ENCODE results near the gene MST1.
"Not testable (repeated sequence)": the region's sequence is repeated elsewhere in the genome, so short reads cannot be mapped to it uniquely, and the experiment has no call there.

MST1 gene

DNA sequence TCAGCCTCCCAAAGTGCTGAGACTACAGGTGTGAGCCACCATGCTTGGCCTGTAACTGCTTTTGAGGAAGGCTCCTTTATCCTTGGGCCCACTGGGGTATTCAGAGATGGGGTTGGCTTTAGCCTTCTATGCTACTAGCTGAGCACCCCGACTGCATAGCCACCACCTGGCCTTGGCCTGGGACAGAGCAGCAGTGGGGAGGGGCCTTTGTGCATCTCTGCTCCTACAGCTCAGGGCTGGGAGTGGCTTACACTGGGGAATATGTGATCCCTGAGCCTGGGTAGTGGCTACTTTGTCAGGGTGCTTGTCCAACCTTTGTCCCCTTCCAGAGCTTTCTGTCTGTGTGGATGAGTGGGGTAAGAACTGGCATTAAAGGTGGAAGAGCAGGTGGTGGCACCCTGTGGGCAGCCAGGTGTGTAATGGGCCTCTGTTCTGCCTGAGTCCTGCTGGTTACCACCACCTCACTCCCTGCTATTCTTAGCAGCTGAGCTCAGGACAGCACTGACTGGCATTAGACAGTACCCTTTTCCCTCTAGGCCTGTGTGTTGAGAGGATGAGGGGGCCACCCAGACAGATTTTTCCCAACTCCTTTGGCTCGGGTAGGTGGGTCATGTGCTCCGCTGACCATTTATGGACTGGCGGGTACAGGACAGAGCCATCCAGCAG is 6.2 kb upstream of the MST1 start:
- not testable (repeated sequence) for H3K4me3 ChIP-seq (ENCODE audit: low read length); H3K9ac ChIP-seq (ENCODE audit: low read length); H3K9me3 ChIP-seq (ENCODE audit: control insufficient read depth, low read length); H3K4me1 ChIP-seq (ENCODE audit: control insufficient read depth, insufficient read depth, low read length); DNase-seq (ENCODE audit: low read depth); H3K27me3 ChIP-seq (replicated peaks; ENCODE audit: control insufficient read depth, insufficient read depth, low read length)
- peaks cover 19% of the 10 kb centered on the region for H3K36me3 ChIP-seq (ENCODE audit: control insufficient read depth, insufficient read depth, low read length, severe bottlenecking)

DNA sequence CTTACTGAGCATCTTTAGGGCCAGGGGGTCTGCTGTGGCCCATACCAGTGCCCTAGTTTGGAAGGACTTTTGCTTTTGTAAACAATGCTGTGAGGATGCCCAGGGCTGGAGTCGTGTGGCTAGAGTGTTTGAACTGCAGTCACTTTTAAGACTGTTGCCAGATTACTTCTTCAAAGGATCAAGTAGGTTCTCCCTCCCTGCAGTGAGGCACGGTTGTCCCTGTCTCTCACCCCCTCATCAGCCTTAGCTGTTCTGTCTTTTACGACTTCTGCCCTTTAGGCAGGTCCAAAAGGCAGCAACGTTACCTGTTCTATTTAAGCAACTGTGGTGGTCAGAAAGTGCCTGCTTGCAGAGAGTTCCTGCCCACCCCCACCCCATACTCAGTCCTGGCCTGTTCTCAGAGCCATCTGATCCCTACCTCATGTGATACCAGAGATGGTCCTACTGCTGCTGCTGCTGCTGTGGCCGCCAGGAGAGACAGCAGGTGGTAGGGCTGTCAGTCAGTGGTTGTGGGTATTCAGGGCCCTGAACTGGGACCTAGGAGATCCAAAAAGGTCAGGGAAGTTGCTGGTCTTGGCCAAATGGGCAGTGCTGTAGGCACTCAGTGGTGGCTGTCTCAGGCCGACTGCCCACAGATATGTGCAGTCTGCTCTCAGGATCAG is 5.3 kb upstream of the MST1 start:
- not testable (repeated sequence) for H3K4me3 ChIP-seq (ENCODE audit: low read length); H3K9me3 ChIP-seq (ENCODE audit: control insufficient read depth, low read length); H3K9ac ChIP-seq (ENCODE audit: low read length); H3K27me3 ChIP-seq (replicated peaks; ENCODE audit: control insufficient read depth, insufficient read depth, low read length); H3K4me1 ChIP-seq (ENCODE audit: control insufficient read depth, insufficient read depth, low read length); DNase-seq (ENCODE audit: low read depth)
- peaks cover 19% of the 10 kb centered on the region for H3K36me3 ChIP-seq (ENCODE audit: control insufficient read depth, insufficient read depth, low read length, severe bottlenecking)

DNA sequence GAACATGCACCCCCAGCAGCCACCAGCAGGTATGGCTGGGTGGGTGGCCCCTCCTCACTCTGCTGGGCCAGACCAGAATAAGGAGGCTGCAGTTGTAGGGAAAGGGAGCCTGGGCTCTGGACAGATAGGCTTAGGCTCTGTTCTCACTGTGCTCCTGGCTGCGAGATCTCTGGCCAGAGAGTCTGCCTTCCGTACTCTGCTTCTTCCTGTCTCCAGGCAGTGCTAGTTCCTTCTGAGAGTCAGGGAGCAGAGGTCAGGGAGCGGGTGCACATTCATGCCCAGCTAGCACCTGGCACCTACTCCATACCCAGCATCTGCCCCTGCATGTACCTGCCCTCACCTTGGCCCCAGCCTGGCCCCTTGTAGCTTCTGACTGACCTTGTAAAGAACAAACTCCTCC is 2.2 kb upstream of the MST1 start:
- not testable (repeated sequence) for DNase-seq (ENCODE audit: low read depth); H3K27me3 ChIP-seq (replicated peaks; ENCODE audit: control insufficient read depth, insufficient read depth, low read length); H3K36me3 ChIP-seq (ENCODE audit: control insufficient read depth, insufficient read depth, low read length, severe bottlenecking); H3K9ac ChIP-seq (ENCODE audit: low read length); H3K9me3 ChIP-seq (ENCODE audit: control insufficient read depth, low read length); H3K4me3 ChIP-seq (ENCODE audit: low read length); H3K4me1 ChIP-seq (ENCODE audit: control insufficient read depth, insufficient read depth, low read length)

DNA sequence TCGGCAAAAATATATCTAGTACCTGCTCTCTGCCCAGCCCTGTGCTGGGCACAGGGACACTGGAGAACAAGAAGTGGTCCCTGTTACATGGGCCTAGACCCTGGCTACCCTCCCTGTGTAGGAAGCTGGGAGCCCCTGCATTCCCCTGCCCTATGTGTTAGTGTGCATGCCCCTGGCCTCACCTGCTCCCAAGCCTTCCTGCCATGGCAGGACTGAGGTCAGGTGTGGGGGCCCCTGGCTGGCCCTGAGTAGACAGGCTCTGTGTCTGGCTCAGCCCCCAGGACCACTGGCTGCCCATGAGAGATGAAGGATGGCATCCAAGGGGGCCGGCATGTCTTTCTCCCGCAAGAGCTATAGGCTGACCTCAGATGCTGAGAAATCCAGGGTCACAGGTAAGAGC is 1.6 kb upstream of the MST1 start:
- not testable (repeated sequence) for H3K36me3 ChIP-seq (ENCODE audit: control insufficient read depth, insufficient read depth, low read length, severe bottlenecking); DNase-seq (ENCODE audit: low read depth); H3K27me3 ChIP-seq (replicated peaks; ENCODE audit: control insufficient read depth, insufficient read depth, low read length); H3K9me3 ChIP-seq (ENCODE audit: control insufficient read depth, low read length); H3K4me3 ChIP-seq (ENCODE audit: low read length); H3K4me1 ChIP-seq (ENCODE audit: control insufficient read depth, insufficient read depth, low read length); H3K9ac ChIP-seq (ENCODE audit: low read length)

DNA sequence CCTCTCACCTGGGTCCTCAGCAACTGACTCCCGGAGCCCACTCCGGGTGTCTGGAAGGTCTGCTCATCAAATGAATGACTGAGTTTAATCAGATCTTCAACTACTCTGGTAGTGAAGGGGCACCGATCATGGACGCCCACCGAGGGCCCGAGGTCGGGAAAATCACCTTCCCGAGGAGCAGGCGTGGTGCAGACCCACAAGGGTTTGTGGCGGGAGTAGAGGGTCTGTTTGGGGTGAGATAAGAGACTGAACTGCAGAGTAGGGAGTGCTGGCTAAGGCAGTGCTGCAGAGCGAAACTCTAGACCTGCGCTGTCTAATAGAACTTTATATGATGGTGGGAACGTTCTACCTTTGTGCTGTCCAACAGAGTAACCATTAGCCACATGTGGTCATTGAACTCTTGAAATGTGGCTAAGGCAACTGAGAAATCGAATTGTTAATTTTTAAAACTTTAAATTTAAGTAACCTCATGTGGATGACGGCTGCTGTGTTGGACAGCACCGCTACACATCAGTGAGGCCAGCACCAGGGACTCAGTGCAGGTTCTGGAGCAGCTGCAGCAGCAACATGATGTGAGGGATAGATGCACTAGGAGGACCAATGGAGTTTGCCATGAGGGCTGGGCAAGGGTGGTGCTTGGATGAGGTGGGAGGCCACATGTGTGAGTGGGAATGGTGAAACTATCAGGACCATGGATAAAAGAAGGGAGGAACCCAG is 792 bp upstream of the MST1 start:
- not testable (repeated sequence) for H3K9me3 ChIP-seq (ENCODE audit: control insufficient read depth, low read length); DNase-seq (ENCODE audit: low read depth); H3K36me3 ChIP-seq (ENCODE audit: control insufficient read depth, insufficient read depth, low read length, severe bottlenecking); H3K27me3 ChIP-seq (replicated peaks; ENCODE audit: control insufficient read depth, insufficient read depth, low read length); H3K4me1 ChIP-seq (ENCODE audit: control insufficient read depth, insufficient read depth, low read length)
- Histone ChIP-seq H3K4me3 (ENCODE audit: low read length) (peak overlapping the region; percentile 98), H3K9ac (ENCODE audit: low read length) (peak overlapping the region; percentile 98)

DNA sequence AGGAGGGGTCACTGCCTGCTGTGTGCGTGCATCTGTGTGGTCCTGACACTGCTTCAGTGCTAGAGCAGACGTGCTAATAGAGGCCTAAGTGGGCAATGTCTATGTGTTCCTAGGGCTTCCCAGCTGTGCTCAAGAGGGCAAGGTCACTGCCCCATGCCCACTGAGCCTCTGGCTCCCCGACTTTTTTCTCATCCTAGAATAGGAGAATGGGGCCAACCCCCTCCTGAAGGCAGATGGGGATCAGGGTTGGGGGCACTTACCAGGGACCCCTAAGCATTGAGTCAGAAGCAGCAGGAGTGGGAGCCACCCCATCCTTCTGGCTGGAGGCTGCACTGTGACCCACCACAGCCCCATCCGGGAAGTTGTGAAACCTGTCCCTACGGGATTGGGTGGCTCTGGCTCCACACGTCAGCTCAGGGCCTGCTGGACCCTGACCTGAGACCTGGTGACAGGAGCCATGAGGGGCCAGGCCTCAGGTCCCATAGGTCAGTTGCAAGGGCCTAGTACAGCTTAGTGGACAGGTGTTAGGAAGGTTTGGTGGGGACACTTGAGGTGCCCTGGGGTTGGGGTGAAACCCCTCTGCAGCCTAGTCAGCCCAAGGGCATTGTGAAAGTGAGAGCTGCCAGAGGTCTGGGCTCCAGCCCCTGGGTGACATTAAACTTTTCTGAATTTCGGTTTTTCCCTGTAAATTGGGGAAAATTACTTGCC is 782 bp downstream of the MST1 start:
- Histone ChIP-seq H3K9ac (ENCODE audit: low read length) (peak overlapping the region; percentile 98), H3K4me3 (ENCODE audit: low read length) (peak overlapping the region; percentile 98)
- not testable (repeated sequence) for DNase-seq (ENCODE audit: low read depth); H3K9me3 ChIP-seq (ENCODE audit: control insufficient read depth, low read length); H3K36me3 ChIP-seq (ENCODE audit: control insufficient read depth, insufficient read depth, low read length, severe bottlenecking); H3K4me1 ChIP-seq (ENCODE audit: control insufficient read depth, insufficient read depth, low read length); H3K27me3 ChIP-seq (replicated peaks; ENCODE audit: control insufficient read depth, insufficient read depth, low read length)

DNA sequence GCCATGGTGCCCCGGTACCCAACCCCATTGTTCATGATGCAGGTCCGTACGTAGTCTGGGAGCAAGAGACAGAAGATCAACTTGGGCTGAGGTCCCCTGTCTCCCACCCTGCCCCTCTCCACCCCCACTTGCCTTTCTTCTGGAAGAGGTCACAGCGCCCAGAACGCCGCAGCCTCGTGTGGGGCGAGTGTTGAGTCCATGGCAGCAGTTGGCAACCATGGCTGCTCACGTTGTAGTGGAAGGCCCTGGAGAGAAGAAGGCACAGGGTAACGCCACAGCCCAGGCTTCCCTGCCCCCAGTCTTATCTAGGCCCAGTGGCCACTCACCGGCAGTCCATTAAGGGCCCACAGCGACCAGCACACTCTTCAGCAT is 1.9 kb downstream of the MST1 start:
- H3K9me3 ChIP-seq (ENCODE audit: control insufficient read depth, low read length); H3K9ac ChIP-seq (ENCODE audit: low read length); DNase-seq (ENCODE audit: low read depth); H3K27me3 ChIP-seq (replicated peaks; ENCODE audit: control insufficient read depth, insufficient read depth, low read length); H3K4me3 ChIP-seq (ENCODE audit: low read length); H3K4me1 ChIP-seq (ENCODE audit: control insufficient read depth, insufficient read depth, low read length): not testable (repeated sequence)
- peaks cover 20% of the 10 kb centered on the region for H3K36me3 ChIP-seq (ENCODE audit: control insufficient read depth, insufficient read depth, low read length, severe bottlenecking)

DNA sequence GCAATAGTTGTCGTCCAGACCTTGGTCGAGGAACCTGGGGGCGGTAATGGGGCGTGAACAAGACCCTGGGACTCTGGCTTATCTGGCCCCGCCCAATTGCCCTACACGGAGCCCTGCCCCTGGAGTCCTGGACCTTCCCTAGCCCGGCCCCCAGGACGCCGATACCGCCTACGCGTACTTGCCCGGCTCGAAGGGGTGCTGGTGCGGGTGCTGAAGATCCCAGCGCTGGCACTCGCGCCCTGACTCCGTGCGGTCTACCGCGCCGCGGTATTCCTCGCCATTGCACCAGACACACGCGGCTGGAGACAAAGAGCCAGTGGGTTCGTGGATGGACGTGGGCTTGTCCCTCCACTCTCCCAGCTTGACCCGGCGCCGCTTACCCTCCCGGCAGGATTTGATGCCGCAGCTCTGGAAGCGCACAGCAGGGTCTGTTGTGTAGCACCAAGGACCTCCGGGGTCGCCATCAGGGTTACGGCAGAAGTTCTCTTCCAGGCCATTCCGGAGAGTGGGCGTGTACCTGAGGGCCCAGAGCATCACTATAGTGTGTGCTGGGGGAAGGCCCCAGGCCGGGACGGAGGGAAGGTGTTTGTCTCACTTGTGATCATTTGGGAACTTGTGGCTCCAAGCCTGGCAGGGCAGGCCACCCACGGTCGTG is 2.4 kb downstream of the MST1 start:
- not testable (repeated sequence) for H3K27me3 ChIP-seq (replicated peaks; ENCODE audit: control insufficient read depth, insufficient read depth, low read length); H3K4me1 ChIP-seq (ENCODE audit: control insufficient read depth, insufficient read depth, low read length); H3K9me3 ChIP-seq (ENCODE audit: control insufficient read depth, low read length); H3K9ac ChIP-seq (ENCODE audit: low read length); H3K4me3 ChIP-seq (ENCODE audit: low read length)
- peak; percentile 39 for DNase-seq (ENCODE audit: low read depth)
- peaks cover 25% of the 10 kb centered on the region for H3K36me3 ChIP-seq (ENCODE audit: control insufficient read depth, insufficient read depth, low read length, severe bottlenecking)

DNA sequence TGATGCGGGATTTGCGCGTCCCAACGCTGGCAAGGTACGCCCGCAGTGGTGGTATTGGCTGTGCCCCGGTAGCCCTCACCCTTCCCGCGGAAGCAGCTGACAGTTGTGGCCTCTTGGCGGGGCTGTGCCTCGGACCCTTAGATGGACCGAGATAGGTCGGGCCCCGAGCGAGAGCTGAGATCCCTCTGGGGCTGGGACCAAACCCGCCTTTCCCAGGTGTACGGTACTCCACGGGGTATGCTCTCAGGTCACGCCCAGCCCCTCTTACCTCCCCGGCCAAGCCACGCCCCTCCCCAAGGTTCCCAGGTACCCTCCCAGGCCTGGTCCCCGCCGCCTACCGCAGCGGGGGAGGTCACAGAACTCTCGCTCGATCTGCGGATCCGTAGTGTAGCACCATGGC is 2.9 kb downstream of the MST1 start:
- not testable (repeated sequence) for H3K9me3 ChIP-seq (ENCODE audit: control insufficient read depth, low read length); H3K9ac ChIP-seq (ENCODE audit: low read length); H3K4me3 ChIP-seq (ENCODE audit: low read length); H3K4me1 ChIP-seq (ENCODE audit: control insufficient read depth, insufficient read depth, low read length); DNase-seq (ENCODE audit: low read depth); H3K27me3 ChIP-seq (replicated peaks; ENCODE audit: control insufficient read depth, insufficient read depth, low read length)
- peaks cover 31% of the 10 kb centered on the region for H3K36me3 ChIP-seq (ENCODE audit: control insufficient read depth, insufficient read depth, low read length, severe bottlenecking)

DNA sequence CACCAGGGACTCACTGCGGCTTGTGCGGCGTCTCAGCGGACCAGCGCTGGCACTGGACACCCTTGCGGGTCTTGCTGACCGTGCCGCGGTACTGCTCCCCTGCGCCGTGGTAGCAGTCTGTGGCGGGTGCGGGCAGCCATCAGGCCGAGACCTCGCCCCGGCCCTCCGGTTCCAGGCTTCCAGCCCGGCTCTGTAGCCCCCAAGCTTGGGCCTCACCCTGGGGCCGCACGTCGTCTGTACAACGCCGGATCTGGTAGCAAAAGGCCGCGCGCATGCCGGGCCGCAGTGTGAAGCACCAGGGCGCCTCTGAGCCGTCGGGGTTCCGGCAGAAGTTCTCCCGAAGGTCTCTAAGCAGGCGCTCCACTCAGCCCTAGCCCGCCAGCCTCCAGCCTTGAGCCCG is 3.4 kb downstream of the MST1 start:
- not testable (repeated sequence) for H3K9me3 ChIP-seq (ENCODE audit: control insufficient read depth, low read length); H3K27me3 ChIP-seq (replicated peaks; ENCODE audit: control insufficient read depth, insufficient read depth, low read length); H3K4me1 ChIP-seq (ENCODE audit: control insufficient read depth, insufficient read depth, low read length); DNase-seq (ENCODE audit: low read depth); H3K4me3 ChIP-seq (ENCODE audit: low read length); H3K9ac ChIP-seq (ENCODE audit: low read length)
- peaks cover 36% of the 10 kb centered on the region for H3K36me3 ChIP-seq (ENCODE audit: control insufficient read depth, insufficient read depth, low read length, severe bottlenecking)

DNA sequence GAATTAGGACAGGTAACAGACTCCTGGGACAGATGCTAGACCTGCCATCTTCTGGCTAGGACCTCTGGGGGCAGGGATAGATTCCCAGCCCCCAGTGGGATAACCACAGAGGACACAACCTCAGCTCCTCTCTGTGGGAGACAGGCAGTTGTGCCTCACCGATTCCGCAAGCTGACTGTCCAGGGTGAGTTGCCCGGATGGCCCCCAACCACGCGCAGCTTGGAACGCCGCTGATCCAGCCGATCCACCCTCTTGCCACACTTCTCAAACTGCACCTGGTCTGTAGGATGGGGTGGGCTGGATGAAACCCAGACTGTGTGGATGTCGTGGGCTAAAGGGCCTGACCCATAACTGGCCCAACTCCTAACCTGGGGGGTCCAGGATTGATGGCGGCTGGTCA is 4.2 kb downstream of the MST1 start:
- H3K27me3 ChIP-seq (replicated peaks; ENCODE audit: control insufficient read depth, insufficient read depth, low read length); H3K4me1 ChIP-seq (ENCODE audit: control insufficient read depth, insufficient read depth, low read length); DNase-seq (ENCODE audit: low read depth); H3K9ac ChIP-seq (ENCODE audit: low read length); H3K9me3 ChIP-seq (ENCODE audit: control insufficient read depth, low read length); H3K4me3 ChIP-seq (ENCODE audit: low read length): not testable (repeated sequence)
- H3K36me3 ChIP-seq (ENCODE audit: control insufficient read depth, insufficient read depth, low read length, severe bottlenecking), result peaks cover 43% of the 10 kb centered on the region

Measured in adipocyte (in vitro differentiated cells).